ENCODE data around the gene MED13L. TPM values are rescaled to one million over a fixed set of nuclear protein-coding genes. Genes with fewer than 3 reads are reported as not detected.

The MED13L gene
- total RNA-seq, 1 donor from 2014 or later: 39.8 TPM

GRCh38 chr12:116187151-116187511 lies 90.4 kb downstream of the MED13L start:
- no peaks in the 10 kb centered on the region for H3K36me3 ChIP-seq (ENCODE audit: control insufficient read depth, insufficient read depth, low read length)
- no peak for DNase-seq (ENCODE audit: low read depth)
- TF ChIP-seq, protein P1, sequence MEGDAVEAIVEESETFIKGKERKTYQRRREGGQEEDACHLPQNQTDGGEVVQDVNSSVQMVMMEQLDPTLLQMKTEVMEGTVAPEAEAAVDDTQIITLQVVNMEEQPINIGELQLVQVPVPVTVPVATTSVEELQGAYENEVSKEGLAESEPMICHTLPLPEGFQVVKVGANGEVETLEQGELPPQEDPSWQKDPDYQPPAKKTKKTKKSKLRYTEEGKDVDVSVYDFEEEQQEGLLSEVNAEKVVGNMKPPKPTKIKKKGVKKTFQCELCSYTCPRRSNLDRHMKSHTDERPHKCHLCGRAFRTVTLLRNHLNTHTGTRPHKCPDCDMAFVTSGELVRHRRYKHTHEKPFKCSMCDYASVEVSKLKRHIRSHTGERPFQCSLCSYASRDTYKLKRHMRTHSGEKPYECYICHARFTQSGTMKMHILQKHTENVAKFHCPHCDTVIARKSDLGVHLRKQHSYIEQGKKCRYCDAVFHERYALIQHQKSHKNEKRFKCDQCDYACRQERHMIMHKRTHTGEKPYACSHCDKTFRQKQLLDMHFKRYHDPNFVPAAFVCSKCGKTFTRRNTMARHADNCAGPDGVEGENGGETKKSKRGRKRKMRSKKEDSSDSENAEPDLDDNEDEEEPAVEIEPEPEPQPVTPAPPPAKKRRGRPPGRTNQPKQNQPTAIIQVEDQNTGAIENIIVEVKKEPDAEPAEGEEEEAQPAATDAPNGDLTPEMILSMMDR (IDR thresholded peaks at IDR 0.05; ENCODE audit: insufficient read depth, low read length, severe bottlenecking): no peak
- no peaks in the 10 kb centered on the region for H3K27me3 ChIP-seq (ENCODE audit: control insufficient read depth, insufficient read depth, low read length)
- no peak for FAIRE-seq
- H3K4me3 ChIP-seq (ENCODE audit: low read depth, low read length): no peak overlapping the region

DNA sequence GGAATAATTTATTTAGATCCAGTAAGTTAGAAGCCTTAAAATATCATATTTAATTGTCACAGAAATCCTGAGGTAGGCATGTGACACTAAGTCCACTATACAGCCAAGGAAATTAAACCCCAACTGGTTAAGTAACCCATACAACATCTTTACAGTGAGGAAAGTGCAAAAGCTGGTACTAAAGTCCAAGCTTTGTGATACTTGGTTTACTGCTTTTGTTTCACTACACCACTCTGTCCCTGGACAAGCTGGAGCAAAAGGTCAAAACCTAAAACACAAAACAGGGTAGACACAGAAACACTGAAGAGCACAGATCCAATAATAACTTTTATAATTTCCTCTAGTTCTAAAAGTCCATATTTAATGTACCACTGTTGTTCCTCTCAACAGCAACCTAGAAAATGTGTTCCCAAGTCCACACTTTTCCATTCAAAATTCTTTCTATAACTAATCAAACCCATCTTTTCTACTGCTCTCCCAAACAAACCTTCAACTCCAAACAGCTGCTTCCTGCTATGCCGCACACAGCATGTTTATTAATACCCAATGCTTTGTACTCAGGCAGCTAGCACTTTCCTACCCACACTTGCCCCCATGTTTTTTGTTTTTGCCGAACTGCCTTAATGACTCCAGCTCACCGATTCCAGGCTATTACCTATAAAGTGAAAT lies 90.9 kb downstream of the MED13L start:
- Histone ChIP-seq H3K27me3 (ENCODE audit: control insufficient read depth, insufficient read depth, low read length) (no peaks in the 10 kb centered on the region), H3K4me3 (ENCODE audit: low read depth, low read length) (no peak overlapping the region), H3K36me3 (ENCODE audit: control insufficient read depth, insufficient read depth, low read length) (no peaks in the 10 kb centered on the region)
- DNase-seq (ENCODE audit: low read depth) (no peak), FAIRE-seq (no peak)
- TF ChIP-seq, protein P1 (IDR thresholded peaks at IDR 0.05; ENCODE audit: insufficient read depth, low read length, severe bottlenecking): no peak

DNA sequence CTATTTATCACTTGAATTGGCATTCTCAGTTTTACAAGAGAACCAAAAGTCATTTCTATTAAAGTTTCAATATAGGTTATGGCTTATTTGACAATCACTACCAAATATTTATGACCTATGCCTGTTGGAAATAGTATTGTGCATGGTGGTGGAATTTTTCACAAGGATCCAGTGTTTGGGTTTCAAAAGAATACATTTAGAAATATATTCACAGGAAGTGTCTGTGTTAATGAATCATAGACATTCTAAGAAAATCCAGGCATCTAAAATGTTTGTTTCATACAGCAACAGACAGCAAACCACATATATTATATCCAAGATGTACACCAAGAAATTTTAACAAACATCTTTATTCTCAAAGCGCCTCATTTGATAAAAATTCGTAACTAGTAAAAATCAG lies 92.7 kb downstream of the MED13L start:
- DNase-seq (ENCODE audit: low read depth): no peak
- no peaks in the 10 kb centered on the region for H3K27me3 ChIP-seq (ENCODE audit: control insufficient read depth, insufficient read depth, low read length)
- no peak overlapping the region for H3K4me3 ChIP-seq (ENCODE audit: low read depth, low read length)
- TF ChIP-seq, protein P1 (IDR thresholded peaks at IDR 0.05; ENCODE audit: insufficient read depth, low read length, severe bottlenecking): no peak
- no peaks in the 10 kb centered on the region for H3K36me3 ChIP-seq (ENCODE audit: control insufficient read depth, insufficient read depth, low read length)
- FAIRE-seq: no peak

- Histone ChIP-seq H3K36me3 (ENCODE audit: control insufficient read depth, insufficient read depth, low read length) (no peaks in the 10 kb centered on the region), H3K4me3 (ENCODE audit: low read depth, low read length) (no peak overlapping the region), H3K27me3 (ENCODE audit: control insufficient read depth, insufficient read depth, low read length) (no peaks in the 10 kb centered on the region)
- TF ChIP-seq, protein P1 (IDR thresholded peaks at IDR 0.05; ENCODE audit: insufficient read depth, low read length, severe bottlenecking): no peak
- DNase-seq (ENCODE audit: low read depth) (no peak), FAIRE-seq (no peak)
Observed at GRCh38 chr12:116183741-116184141, 93.8 kb downstream of the MED13L start.

- no peaks in the 10 kb centered on the region for H3K36me3 ChIP-seq (ENCODE audit: control insufficient read depth, insufficient read depth, low read length)
- no peak for DNase-seq (ENCODE audit: low read depth)
- FAIRE-seq: peak; percentile 40
- TF ChIP-seq, protein P1 (IDR thresholded peaks at IDR 0.05; ENCODE audit: insufficient read depth, low read length, severe bottlenecking): no peak
- no peak overlapping the region for H3K4me3 ChIP-seq (ENCODE audit: low read depth, low read length)
- H3K27me3 ChIP-seq (ENCODE audit: control insufficient read depth, insufficient read depth, low read length): no peaks in the 10 kb centered on the region
Observed at GRCh38 chr12:116182359-116183063, 95.0 kb downstream of the MED13L start.

Measured in bronchial epithelial cell (primary cell).